HFFc6 (cell line): ENCODE results near the gene GPA33. TPM values are rescaled to one million over a fixed set of nuclear protein-coding genes. Genes with fewer than 3 reads are reported as not detected.

Source experiments
- DNase-seq: peaks from one replicate; pipeline ENCODE4 v3.0.0-alpha.2; 2018
- H3K27ac Mint-ChIP-seq: 2 replicates; pipeline ENCODE4 v1.8.0; 2020; ENCODE audit warnings: mild to moderate bottlenecking, mixed read lengths
- H3K27me3 Mint-ChIP-seq: 2 replicates; pipeline ENCODE4 v1.8.0; 2021; ENCODE audit warnings: mild to moderate bottlenecking, moderate library complexity, mixed read lengths; ENCODE audit not compliant: insufficient read depth
- H3K36me3 Mint-ChIP-seq: 2 replicates; pipeline ENCODE4 v1.8.0; 2021; ENCODE audit warnings: low read depth, mixed read lengths
- H3K4me1 Mint-ChIP-seq: 2 replicates; pipeline ENCODE4 v1.8.0; 2020; ENCODE audit warnings: low read depth, mixed read lengths
- H3K4me3 Mint-ChIP-seq: 2 replicates; pipeline ENCODE4 v1.8.0; 2020; ENCODE audit warnings: mild to moderate bottlenecking, moderate library complexity, mixed read lengths
- H3K9me3 Mint-ChIP-seq: 2 replicates; pipeline ENCODE4 v1.8.0; 2020; ENCODE audit warnings: mild to moderate bottlenecking, mixed read lengths
- total RNA-seq, 6 experiments: library from RNA; stranded (reverse); fragmentation: NEBNext Ultra II Directional; extraction: Animal tissue kit (Norgen Biotek cat#: 25700); gene quantifications; 2 replicates in 1 of 6; 3 replicates in 5 of 6; pipeline ENCODE4 v1.2.3, GENCODE V29; 2021
- TF ChIP-seq, protein P1 (sequence below): fragments of 200-600 bp; sonication (generic); IDR thresholded peaks from 2 replicates; pipeline ENCODE4 v1.5.0; 2021; ENCODE audit warnings: antibody characterized with exemption, mild to moderate bottlenecking

GPA33 gene
- total RNA-seq, 6 experiments from 2014 or later = not detected

DNA sequence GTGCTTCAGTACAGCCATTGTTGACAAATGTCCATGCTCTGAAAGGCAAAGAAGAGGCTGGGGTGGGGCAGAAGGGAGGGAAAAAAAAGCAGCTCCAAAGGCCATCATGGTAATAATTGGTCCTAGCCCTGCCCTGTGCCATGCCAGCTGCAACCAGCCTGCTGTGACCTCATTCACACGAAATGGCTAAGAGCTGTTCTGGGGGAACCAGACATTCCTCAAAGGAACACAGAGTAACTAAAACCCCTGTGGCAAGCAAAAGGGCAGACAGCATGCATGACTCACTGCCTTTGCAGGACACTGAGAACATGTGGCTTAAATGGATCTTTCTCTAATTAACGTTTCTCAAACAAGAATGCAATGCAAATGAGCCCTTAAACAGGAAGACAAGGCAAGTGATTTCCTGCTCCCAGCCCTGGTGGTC is 46.0 kb upstream of the GPA33 start:
- Mint-ChIP-seq H3K4me1 (peaks cover 11% of the 10 kb centered on the region), H3K27ac (no peak overlapping the region), H3K4me3 (no peak overlapping the region), H3K9me3 (no peaks in the 10 kb centered on the region), H3K36me3 (no peaks in the 10 kb centered on the region), H3K27me3 (peaks cover 13% of the 10 kb centered on the region)
- TF ChIP-seq, protein P1, sequence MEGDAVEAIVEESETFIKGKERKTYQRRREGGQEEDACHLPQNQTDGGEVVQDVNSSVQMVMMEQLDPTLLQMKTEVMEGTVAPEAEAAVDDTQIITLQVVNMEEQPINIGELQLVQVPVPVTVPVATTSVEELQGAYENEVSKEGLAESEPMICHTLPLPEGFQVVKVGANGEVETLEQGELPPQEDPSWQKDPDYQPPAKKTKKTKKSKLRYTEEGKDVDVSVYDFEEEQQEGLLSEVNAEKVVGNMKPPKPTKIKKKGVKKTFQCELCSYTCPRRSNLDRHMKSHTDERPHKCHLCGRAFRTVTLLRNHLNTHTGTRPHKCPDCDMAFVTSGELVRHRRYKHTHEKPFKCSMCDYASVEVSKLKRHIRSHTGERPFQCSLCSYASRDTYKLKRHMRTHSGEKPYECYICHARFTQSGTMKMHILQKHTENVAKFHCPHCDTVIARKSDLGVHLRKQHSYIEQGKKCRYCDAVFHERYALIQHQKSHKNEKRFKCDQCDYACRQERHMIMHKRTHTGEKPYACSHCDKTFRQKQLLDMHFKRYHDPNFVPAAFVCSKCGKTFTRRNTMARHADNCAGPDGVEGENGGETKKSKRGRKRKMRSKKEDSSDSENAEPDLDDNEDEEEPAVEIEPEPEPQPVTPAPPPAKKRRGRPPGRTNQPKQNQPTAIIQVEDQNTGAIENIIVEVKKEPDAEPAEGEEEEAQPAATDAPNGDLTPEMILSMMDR = no peak
- peak; percentile 47 for DNase-seq

DNA sequence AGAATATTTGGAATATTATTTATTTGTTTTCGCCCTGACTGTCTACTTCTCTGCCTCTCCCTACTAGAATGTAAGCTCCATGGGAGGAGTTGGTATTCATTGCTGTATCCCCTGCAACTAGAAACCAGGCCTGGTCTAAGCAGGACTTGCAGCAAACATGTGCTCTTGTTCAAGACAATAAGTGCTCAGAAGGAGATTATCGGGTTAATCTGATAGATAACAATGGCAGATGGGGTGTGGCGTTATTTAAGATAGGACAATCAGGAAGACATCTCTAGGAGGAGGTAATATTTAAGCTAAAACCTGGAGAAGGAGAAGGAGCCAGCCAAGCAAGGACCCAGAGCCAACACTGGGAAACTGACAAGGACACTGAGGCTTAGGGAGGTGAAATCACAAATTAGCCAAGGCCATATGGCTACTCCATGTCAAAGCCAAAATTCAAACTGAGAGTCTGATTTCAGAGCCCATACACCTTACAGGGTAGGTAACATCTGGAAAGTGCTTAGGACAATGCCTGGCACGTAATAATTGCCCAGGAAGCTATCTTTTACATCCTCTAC is 45.2 kb upstream of the GPA33 start:
- Mint-ChIP-seq H3K4me3 (no peak overlapping the region), H3K27ac (no peak overlapping the region), H3K27me3 (peaks cover 13% of the 10 kb centered on the region), H3K36me3 (no peaks in the 10 kb centered on the region), H3K9me3 (no peaks in the 10 kb centered on the region), H3K4me1 (peaks cover 11% of the 10 kb centered on the region)
- DNase-seq = no peak
- TF ChIP-seq, protein P1 = no peak

DNA sequence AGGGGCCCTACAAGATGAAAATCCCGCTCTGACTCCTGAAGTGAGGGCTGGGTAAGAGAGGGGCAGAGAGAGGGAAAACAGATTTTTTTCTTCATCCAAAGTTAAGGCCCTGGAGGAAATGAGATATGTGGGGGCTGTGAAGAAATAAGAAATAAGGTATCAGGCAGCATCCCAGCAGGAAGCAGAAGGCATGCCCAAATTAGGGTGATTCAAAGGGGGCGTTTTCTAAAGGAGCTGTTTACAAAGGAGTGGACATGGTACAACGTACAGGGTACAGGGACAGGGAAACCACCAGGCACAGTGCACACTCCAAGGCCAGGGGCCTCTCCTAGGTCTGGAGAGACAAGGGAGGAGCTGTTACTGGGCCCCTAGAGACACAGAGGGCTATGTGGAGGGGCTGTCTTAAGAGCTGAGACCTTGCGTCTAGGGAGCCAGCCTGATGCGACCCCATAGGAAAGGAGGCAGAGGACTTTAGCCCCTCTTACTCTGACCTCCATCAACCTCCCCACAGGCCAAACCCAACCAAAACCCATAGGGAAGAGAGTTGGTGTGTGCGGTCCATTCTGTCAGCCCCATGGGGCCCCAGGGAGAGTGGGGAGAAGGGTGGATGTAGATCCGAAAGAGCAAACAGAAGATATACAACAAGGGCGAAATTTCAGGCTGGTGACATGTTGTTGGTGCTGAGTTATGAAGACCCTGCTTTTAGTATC is 42.3 kb upstream of the GPA33 start:
- no peak for DNase-seq
- Mint-ChIP-seq H3K36me3 (no peaks in the 10 kb centered on the region), H3K4me3 (no peak overlapping the region), H3K4me1 (peaks cover 11% of the 10 kb centered on the region), H3K27ac (no peak overlapping the region), H3K27me3 (peaks cover 16% of the 10 kb centered on the region), H3K9me3 (no peaks in the 10 kb centered on the region)
- TF ChIP-seq, protein P1 = no peak

DNA sequence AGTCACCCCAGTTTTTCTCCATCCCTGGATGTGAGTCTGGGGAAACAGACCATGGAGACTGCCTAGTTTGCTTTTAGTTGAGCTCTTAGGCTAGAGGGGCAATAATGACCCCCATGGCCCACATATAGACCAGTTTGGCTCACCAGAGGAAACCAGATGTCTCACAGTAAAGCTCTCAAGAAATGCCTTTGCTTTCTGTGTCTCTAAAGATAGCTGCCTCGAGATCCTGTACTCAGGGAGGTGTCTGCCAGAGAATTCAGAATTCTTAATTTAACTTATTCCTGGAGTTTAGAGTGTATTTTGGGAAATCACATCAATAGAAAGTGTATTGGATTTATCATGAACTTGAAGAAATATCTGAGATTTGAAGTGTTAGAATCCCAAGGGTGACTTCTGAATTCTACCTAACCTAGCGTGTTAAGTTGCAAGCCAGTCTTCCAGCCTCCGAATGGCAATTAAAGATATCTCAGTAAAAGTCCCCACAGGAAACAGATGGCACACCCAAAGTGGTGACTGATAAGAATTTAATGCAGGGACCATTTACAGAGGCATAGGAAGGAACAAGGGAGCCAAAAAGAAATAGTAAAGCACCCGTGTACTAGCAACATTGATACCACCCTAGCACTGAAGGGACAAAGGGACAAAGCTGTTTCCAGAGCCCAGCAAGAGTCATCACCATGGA is 40.8 kb upstream of the GPA33 start:
- DNase-seq = no peak
- TF ChIP-seq, protein P1 = no peak
- Mint-ChIP-seq H3K4me3 (no peak overlapping the region), H3K27ac (no peak overlapping the region), H3K4me1 (peaks cover 4% of the 10 kb centered on the region), H3K36me3 (no peaks in the 10 kb centered on the region), H3K9me3 (no peaks in the 10 kb centered on the region), H3K27me3 (peaks cover 20% of the 10 kb centered on the region)

DNA sequence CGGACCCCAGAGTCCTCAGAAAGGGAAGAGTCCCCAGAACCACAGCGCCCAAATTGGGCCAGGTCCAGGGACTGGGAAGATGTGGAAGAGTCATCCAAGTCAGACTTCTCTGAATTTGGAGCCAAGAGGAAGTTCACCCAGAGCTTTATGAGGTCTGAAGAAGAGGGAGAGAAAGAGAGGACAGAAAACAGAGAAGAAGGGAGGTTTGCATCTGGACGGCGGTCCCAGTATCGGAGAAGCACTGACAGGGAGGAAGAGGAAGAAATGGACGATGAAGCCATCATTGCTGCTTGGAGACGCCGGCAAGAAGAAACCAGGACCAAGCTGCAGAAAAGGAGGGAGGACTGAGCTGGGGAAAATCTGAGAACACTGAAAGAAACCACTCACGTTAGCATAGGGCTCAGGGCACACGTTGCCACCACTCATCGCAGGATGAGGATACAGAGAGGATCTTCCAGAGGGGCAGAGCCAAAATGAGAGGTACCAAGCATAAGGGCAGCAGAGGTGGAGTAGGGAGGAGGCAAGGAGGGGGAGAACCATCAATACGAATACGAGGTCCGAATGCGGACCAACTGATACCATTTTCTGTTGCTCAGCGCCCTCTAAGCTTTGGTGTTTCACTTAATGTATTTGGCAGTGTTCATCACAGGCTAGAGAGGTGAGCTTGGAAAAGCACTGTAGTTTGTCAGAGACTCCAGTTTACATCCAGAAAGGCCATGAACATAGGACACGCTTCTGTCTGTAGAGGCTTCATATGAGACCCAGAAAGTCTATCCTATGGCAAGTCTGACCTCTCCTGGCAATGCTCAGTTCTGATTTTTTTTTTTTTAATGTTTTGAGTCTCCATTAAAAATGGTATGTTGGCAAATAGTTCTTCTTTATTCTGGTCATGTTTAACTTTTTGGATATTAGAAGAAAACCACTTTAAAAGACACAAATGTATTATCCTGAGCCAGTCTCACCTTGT is 38.4 kb upstream of the GPA33 start:
- H3K4me1 Mint-ChIP-seq = no peaks in the 10 kb centered on the region
- TF ChIP-seq, protein P1 = no peak
- peaks cover 23% of the 10 kb centered on the region for H3K27me3 Mint-ChIP-seq
- no peak for DNase-seq
- no peaks in the 10 kb centered on the region for H3K36me3 Mint-ChIP-seq
- H3K9me3 Mint-ChIP-seq = no peaks in the 10 kb centered on the region
- no peak overlapping the region for H3K27ac Mint-ChIP-seq
- H3K4me3 Mint-ChIP-seq = no peak overlapping the region
